GM13977 (cell line): Measurements from ENCODE around the gene CORO7.
A peak's percentile ranks its signal among the peaks of the same experiment; 100 is the strongest.

Experiments used
- DNase-seq: peaks from one replicate; pipeline ENCODE4 v3.0.0; 2012; ENCODE audit warnings: low spot score
- in situ Hi-C: fragments of 300-500 bp; cut with MboI; formaldehyde crosslinking; loops from one replicate; pipeline ENCODE4 v1.12.0; 2022; ENCODE audit warnings: low sequenced_read_pairs, low pct_unique_long_range_greater_than_20kb, mixed read lengths, inconsistent platforms; ENCODE audit not compliant: unreplicated experiment
- TF ChIP-seq, protein P1 (sequence below): IDR thresholded peaks from 2 replicates; pipeline ENCODE4 v1.5.1; 2012; ENCODE audit warnings: mild to moderate bottlenecking, control low read depth; ENCODE audit not compliant: insufficient read depth; ENCODE audit errors: extremely low read depth, missing control alignments

The CORO7 gene

GRCh38 chr16:4416200-4417032 lies at the start of gene CORO7:
CORO7 (minus strand) TSS chr16:4416596; CDS start chr16:4416518, 78 bp downstream.
- TF ChIP-seq, protein P1, sequence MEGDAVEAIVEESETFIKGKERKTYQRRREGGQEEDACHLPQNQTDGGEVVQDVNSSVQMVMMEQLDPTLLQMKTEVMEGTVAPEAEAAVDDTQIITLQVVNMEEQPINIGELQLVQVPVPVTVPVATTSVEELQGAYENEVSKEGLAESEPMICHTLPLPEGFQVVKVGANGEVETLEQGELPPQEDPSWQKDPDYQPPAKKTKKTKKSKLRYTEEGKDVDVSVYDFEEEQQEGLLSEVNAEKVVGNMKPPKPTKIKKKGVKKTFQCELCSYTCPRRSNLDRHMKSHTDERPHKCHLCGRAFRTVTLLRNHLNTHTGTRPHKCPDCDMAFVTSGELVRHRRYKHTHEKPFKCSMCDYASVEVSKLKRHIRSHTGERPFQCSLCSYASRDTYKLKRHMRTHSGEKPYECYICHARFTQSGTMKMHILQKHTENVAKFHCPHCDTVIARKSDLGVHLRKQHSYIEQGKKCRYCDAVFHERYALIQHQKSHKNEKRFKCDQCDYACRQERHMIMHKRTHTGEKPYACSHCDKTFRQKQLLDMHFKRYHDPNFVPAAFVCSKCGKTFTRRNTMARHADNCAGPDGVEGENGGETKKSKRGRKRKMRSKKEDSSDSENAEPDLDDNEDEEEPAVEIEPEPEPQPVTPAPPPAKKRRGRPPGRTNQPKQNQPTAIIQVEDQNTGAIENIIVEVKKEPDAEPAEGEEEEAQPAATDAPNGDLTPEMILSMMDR: no peak
- peak; percentile 96 for DNase-seq
- in situ Hi-C loops: no loop called here

DNA sequence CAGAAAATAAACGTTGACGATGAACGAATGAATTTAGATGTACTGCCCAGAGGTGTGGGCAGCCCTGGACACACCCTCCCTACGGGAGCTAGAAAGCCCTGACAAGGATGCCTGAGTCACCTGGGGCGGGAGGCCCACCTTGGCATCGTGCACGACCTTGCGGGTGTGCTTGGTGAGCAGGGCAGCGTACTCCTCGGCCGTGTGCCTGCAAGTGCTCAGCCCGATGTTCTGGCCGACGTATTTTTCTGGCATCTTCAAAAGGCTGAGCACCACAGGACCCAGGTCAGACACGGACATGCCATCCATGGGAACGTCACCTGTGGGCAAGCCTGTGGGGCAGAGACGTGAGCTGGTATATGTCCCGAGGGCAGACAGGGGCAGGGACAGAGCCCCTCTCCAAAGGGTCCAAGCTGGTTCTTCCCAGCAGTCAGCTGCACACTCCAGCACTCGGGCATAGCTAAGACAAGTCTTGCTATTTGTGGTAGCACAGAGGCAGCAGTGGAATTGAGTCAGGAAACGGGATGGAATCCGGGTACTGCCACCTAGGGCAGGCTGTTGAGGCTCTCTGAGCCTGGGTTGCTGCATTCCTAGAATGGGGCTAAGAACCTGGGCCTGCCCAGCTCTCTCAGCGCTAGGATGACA lies 47.2 kb upstream of the CORO7 start:
- TF ChIP-seq, protein P1: no peak
- in situ Hi-C loops: no loop called here
- DNase-seq: no peak

GRCh38 chr16:4461250-4462085 lies 45.1 kb upstream of the CORO7 start:
- in situ Hi-C loops: no loop called here
- TF ChIP-seq, protein P1: no peak
- DNase-seq: no peak

GRCh38 chr16:4460936-4461249 lies 44.5 kb upstream of the CORO7 start:
- TF ChIP-seq, protein P1: no peak
- DNase-seq: no peak
- in situ Hi-C loops: no loop called here

- in situ Hi-C loops: no loop called here
- DNase-seq: no peak
- TF ChIP-seq, protein P1: no peak
These were observed 39.6 kb upstream of the CORO7 start for GRCh38 chr16:4455951-4456350.

DNA sequence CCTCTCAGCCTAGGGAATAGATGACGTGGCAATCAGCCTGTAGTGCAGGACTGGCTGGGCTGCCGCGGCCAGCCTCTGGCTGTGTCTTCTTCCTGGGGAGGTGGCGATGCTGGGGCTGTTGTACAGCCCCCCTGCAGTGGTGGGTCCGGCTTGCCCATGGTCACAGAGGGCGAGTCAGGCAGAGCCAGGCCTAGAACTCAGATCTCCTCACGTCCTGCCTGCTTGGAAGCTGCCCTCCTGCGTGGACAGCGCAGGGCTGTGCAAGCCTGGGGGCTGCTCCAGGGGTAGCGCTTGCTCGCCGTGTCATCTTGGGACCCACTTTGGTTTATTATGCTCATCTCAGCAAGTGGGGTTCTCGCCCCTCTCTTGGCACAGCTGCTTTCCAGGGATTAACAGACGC lies 38.7 kb upstream of the CORO7 start:
- DNase-seq: no peak
- in situ Hi-C loops: no loop called here
- TF ChIP-seq, protein P1: no peak
